GM23248 (cell line): ENCODE measurements around the gene CEMIP2. TPM values are rescaled to one million over a fixed set of nuclear protein-coding genes. Genes with fewer than 3 reads are reported as not detected.

Experiments used
- DNase-seq: peaks from one replicate; pipeline ENCODE4 v3.0.0-alpha.2; 2015
- H2AFZ ChIP-seq: fragments of 200-600 bp; sonication (generic); 2 replicates; pipeline ENCODE4 v1.6.1; 2016; ENCODE audit warnings: antibody characterized with exemption
- H3F3A ChIP-seq: fragments of 200-600 bp; sonication (generic); 2 replicates; pipeline ENCODE4 v1.6.1; 2016; ENCODE audit warnings: mild to moderate bottlenecking, antibody characterized with exemption, mixed run types; ENCODE audit not compliant: insufficient read depth
- H3K27ac ChIP-seq: fragments of 200-600 bp; sonication (generic); 2 replicates; pipeline ENCODE4 v1.5.1; 2016; ENCODE audit warnings: mild to moderate bottlenecking
- H3K27me3 ChIP-seq: fragments of 200-600 bp; sonication (generic); replicated peaks from 2 replicates; pipeline ENCODE4 v1.6.1; 2016; ENCODE audit warnings: mild to moderate bottlenecking; ENCODE audit not compliant: insufficient read depth
- H3K36me3 ChIP-seq: fragments of 200-600 bp; sonication (generic); 2 replicates; pipeline ENCODE4 v1.6.1; 2016; ENCODE audit warnings: low read depth, mild to moderate bottlenecking
- H3K4me1 ChIP-seq: fragments of 200-600 bp; sonication (generic); 2 replicates; pipeline ENCODE4 v1.6.1; 2016; ENCODE audit warnings: mild to moderate bottlenecking; ENCODE audit not compliant: insufficient read depth
- H3K4me2 ChIP-seq: fragments of 200-600 bp; sonication (generic); one replicate; pipeline ENCODE4 v1.6.1; 2016; ENCODE audit warnings: mild to moderate bottlenecking; ENCODE audit not compliant: unreplicated experiment
- H3K4me3 ChIP-seq: fragments of 200-600 bp; sonication (generic); 2 replicates; pipeline ENCODE4 v1.5.1; 2016; ENCODE audit warnings: mild to moderate bottlenecking
- H3K79me2 ChIP-seq: fragments of 200-600 bp; sonication (generic); 2 replicates; pipeline ENCODE4 v1.6.1; 2016; ENCODE audit warnings: mild to moderate bottlenecking; ENCODE audit not compliant: insufficient read depth
- H3K9ac ChIP-seq: fragments of 200-600 bp; sonication (generic); 2 replicates; pipeline ENCODE4 v1.6.1; 2016; ENCODE audit warnings: mild to moderate bottlenecking
- H3K9me2 ChIP-seq: fragments of 200-600 bp; sonication (generic); 2 replicates; pipeline ENCODE4 v1.6.1; 2016; ENCODE audit warnings: mixed run types, mild to moderate bottlenecking, moderate library complexity; ENCODE audit not compliant: insufficient read depth
- H3K9me3 ChIP-seq: fragments of 200-600 bp; sonication (generic); one replicate; pipeline ENCODE4 v1.6.1; 2017; ENCODE audit warnings: low read depth
- H4K20me1 ChIP-seq: fragments of 200-600 bp; sonication (generic); 2 replicates; pipeline ENCODE4 v1.6.0; 2016; ENCODE audit not compliant: insufficient read depth
- EZH2 ChIP-seq: fragments of 200-600 bp; sonication (generic); IDR thresholded peaks from 2 replicates; pipeline ENCODE4 v1.6.1; 2018; ENCODE audit warnings: antibody characterized with exemption, mild to moderate bottlenecking; ENCODE audit not compliant: insufficient read depth, poor library complexity, severe bottlenecking
- EZH2phosphoT487 ChIP-seq: fragments of 200-600 bp; sonication (generic); IDR thresholded peaks from 2 replicates; pipeline ENCODE4 v1.6.1; 2018; ENCODE audit warnings: antibody characterized with exemption, moderate library complexity, mild to moderate bottlenecking, low read depth; ENCODE audit not compliant: insufficient read depth
- WGBS, 2 experiments: methylation state at CpG; one replicate each; pipeline ENCODE4 v1.1.6; 2015 to 2017; ENCODE audit warnings: low lambda C conversion rate in 2 of 2, low coverage in 1 of 2; ENCODE audit errors: missing lambda C conversion rate in 2 of 2; 5-methylcytosine and 5-hydroxymethylcytosine counted together
- in situ Hi-C: fragments of 300-500 bp; cut with MboI; formaldehyde crosslinking; loops from 2 replicates; pipeline ENCODE4 v1.15.0; 2020
- polyA plus RNA-seq: library from polyadenylated mRNA; unstranded; fragments of >200 nt; fragmentation: Nextera tagmentation; extraction: Ambion mirVana; gene quantifications from 2 replicates; pipeline ENCODE4 v1.2.1, GENCODE V29; 2016
- total RNA-seq: library from RNA; depleted of rRNA; stranded (reverse); fragments of >200 nt; shearing (Covaris generic); gene quantifications from 2 replicates; pipeline ENCODE4 v1.2.3, GENCODE V29; 2014

CEMIP2 gene
- total and polyA plus RNA-seq, 2 experiments from 2014 or later: 12.7 to 40.4 TPM

- Histone ChIP-seq H3K79me2 (no peaks in the 10 kb centered on the region), H2AFZ (no peak overlapping the region), H3K36me3 (no peaks in the 10 kb centered on the region), H4K20me1 (no peaks in the 10 kb centered on the region), H3K4me2 (no peak overlapping the region), H3K4me1 (peaks cover 11% of the 10 kb centered on the region; the same call in 1 of the 2 replicates), H3K9me2 (no peaks in the 10 kb centered on the region), H3K4me3 (no peak overlapping the region), H3F3A (0 out of 2 replicates have a peak, but pooled peaks cover 8% of the 10 kb centered on the region), H3K9ac (no peak overlapping the region), H3K27me3 (no peaks in the 10 kb centered on the region), H3K9me3 (no peaks in the 10 kb centered on the region), H3K27ac (no peak overlapping the region)
- TF ChIP-seq EZH2phosphoT487 (no peak), EZH2 (no peak)
- no peak for DNase-seq
- in situ Hi-C loops: loop anchor here (25.0 kb wide), 1 partner anchor 510 kb away; no protein-coding TSS in a partner anchor
- WGBS, 2 experiments: 70 to 82% methylated on average over 1 of the region's 1 CpG
These were observed 29.0 kb upstream of the CEMIP2 start for GRCh38 chr9:71797266-71797665.

DNA sequence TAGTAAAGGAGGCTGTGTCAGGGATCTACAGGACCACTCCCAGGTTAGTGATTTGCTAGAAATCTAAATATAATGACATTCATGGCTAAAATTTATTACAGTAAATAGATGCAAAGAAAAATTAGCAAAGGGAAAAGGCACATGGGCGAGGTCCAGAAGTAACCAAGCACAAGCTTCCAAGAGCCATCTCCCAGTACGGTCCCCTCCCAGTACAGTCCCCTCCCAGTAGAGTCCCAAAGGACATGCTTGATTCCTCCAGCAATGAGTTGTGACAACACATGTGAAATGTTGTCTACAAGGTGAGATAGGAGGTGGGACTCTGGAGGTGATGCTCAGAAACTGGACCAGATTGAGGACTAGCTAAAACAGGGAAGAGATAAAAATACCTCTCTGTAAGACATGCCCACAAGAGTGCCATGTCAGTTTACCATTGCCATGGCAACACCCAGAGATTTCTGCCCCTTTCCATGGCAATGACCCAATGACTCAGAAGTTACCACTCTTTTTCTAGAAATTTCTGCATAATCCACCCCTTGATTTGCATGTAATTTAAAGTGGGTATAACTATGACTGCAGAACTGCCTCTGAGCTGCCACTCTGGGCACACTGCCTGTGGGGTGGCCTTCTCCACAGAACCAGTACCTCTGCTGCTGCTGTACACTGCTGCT, 27.9 kb upstream of the CEMIP2 start:
- Histone ChIP-seq H3K4me3 (no peak overlapping the region), H2AFZ (no peak overlapping the region), H3K36me3 (no peaks in the 10 kb centered on the region), H3K9ac (no peak overlapping the region), H3K9me3 (no peaks in the 10 kb centered on the region), H3K4me2 (no peak overlapping the region), H3K4me1 (peaks cover 11% of the 10 kb centered on the region; the same call in 1 of the 2 replicates), H4K20me1 (no peaks in the 10 kb centered on the region), H3K9me2 (no peaks in the 10 kb centered on the region), H3F3A (0 out of 2 replicates have a peak, but pooled peaks cover 8% of the 10 kb centered on the region), H3K27ac (no peak overlapping the region), H3K79me2 (no peaks in the 10 kb centered on the region), H3K27me3 (no peaks in the 10 kb centered on the region)
- WGBS, 2 experiments: 33 to 35% methylated on average over 2 of the region's 2 CpGs
- DNase-seq: no peak
- no peak for TF ChIP-seq EZH2phosphoT487
- no peak for TF ChIP-seq EZH2
- in situ Hi-C loops: loop anchor here (25.0 kb wide), 1 partner anchor 509 kb away; no protein-coding TSS in a partner anchor

- H2AFZ ChIP-seq: no peak overlapping the region
- no peaks in the 10 kb centered on the region for H3K9me2 ChIP-seq
- H3K4me3 ChIP-seq: no peak overlapping the region
- WGBS, 2 experiments: 77 to 80% methylated on average over 7 of the region's 7 CpGs
- H3F3A ChIP-seq: 0 out of 2 replicates have a peak, but pooled peaks cover 8% of the 10 kb centered on the region
- H3K27ac ChIP-seq: no peak overlapping the region
- H3K36me3 ChIP-seq: no peaks in the 10 kb centered on the region
- no peaks in the 10 kb centered on the region for H3K9me3 ChIP-seq
- no peaks in the 10 kb centered on the region for H3K79me2 ChIP-seq
- no peak for DNase-seq
- H3K9ac ChIP-seq: no peak overlapping the region
- TF ChIP-seq EZH2phosphoT487 (no peak), EZH2 (no peak)
- in situ Hi-C loops: loop anchor here (25.0 kb wide), 1 partner anchor 508 kb away; no protein-coding TSS in a partner anchor
- no peaks in the 10 kb centered on the region for H3K27me3 ChIP-seq
- peaks cover 11% of the 10 kb centered on the region; the same call in 1 of the 2 replicates for H3K4me1 ChIP-seq
- no peaks in the 10 kb centered on the region for H4K20me1 ChIP-seq
- H3K4me2 ChIP-seq: no peak overlapping the region
These were observed 26.9 kb upstream of the CEMIP2 start for GRCh38 chr9:71795097-71795813.

- Histone ChIP-seq H3K9me3 (no peaks in the 10 kb centered on the region), H3K27ac (no peak overlapping the region), H3K4me3 (no peak overlapping the region), H3K79me2 (no peaks in the 10 kb centered on the region), H3F3A (0 out of 2 replicates have a peak, but pooled peaks cover 8% of the 10 kb centered on the region), H3K9me2 (no peaks in the 10 kb centered on the region), H4K20me1 (no peaks in the 10 kb centered on the region), H3K27me3 (no peaks in the 10 kb centered on the region), H3K36me3 (no peaks in the 10 kb centered on the region), H3K9ac (no peak overlapping the region), H3K4me1 (peaks cover 11% of the 10 kb centered on the region; the same call in 1 of the 2 replicates), H2AFZ (peak overlapping the region; percentile 29; the same call in 1 of the 2 replicates), H3K4me2 (no peak overlapping the region)
- WGBS, 2 experiments: 88 to 90% methylated on average over 2 of the region's 2 CpGs
- TF ChIP-seq EZH2 (no peak), EZH2phosphoT487 (no peak)
- peak; percentile 26 for DNase-seq
- in situ Hi-C loops: loop anchor here (25.0 kb wide), 1 partner anchor 506 kb away; no protein-coding TSS in a partner anchor
These were observed 25.2 kb upstream of the CEMIP2 start for GRCh38 chr9:71793386-71794105.
